HG03571 (cell line): ENCODE data around the gene TBC1D22A.

Experiments used
- ATAC-seq: cut with Tn5 transposase; IDR thresholded peaks from one replicate; pipeline ENCODE4 v1.9.1; 2021; ENCODE audit not compliant: unreplicated experiment

The TBC1D22A gene

GRCh38 chr22:47006433-47006832 is 244.0 kb downstream of the TBC1D22A start:
- no peak for ATAC-seq

GRCh38 chr22:47006869-47007268 is 244.4 kb downstream of the TBC1D22A start:
- no peak for ATAC-seq

- no peak for ATAC-seq
Measured at GRCh38 chr22:47007496-47007895, 245.0 kb downstream of the TBC1D22A start.

GRCh38 chr22:47008208-47008885 is 245.9 kb downstream of the TBC1D22A start:
- ATAC-seq = no peak

- ATAC-seq = no peak
Measured at GRCh38 chr22:47009304-47010101, 247.1 kb downstream of the TBC1D22A start.

- ATAC-seq = no peak
Measured at GRCh38 chr22:47010211-47010610, 247.8 kb downstream of the TBC1D22A start.

GRCh38 chr22:47011131-47011858 is 248.8 kb downstream of the TBC1D22A start:
- ATAC-seq = no peak

- ATAC-seq = no peak
Measured at GRCh38 chr22:47011859-47012258, 249.4 kb downstream of the TBC1D22A start.

GRCh38 chr22:47012589-47013370 is 250.3 kb downstream of the TBC1D22A start:
- ATAC-seq = no peak

- no peak for ATAC-seq
Measured at GRCh38 chr22:47013861-47014635, 251.6 kb downstream of the TBC1D22A start.

GRCh38 chr22:47014636-47015345 is 252.3 kb downstream of the TBC1D22A start:
- no peak for ATAC-seq

GRCh38 chr22:47015589-47016178 is 253.2 kb downstream of the TBC1D22A start:
- ATAC-seq = no peak

- ATAC-seq = no peak
Measured at GRCh38 chr22:47016631-47017030, 254.2 kb downstream of the TBC1D22A start.

- ATAC-seq = no peak
Measured at GRCh38 chr22:47017245-47017644, 254.8 kb downstream of the TBC1D22A start.

- no peak for ATAC-seq
Measured at GRCh38 chr22:47018010-47018910, 255.8 kb downstream of the TBC1D22A start.

GRCh38 chr22:47019012-47019790 is 256.8 kb downstream of the TBC1D22A start:
- ATAC-seq = no peak

GRCh38 chr22:47020166-47020565 is 257.7 kb downstream of the TBC1D22A start:
- no peak for ATAC-seq
